PFSK-1 (cell line): Measurements from ENCODE around the gene ANO10.

Source experiments
- FOXP2 ChIP-seq: optimal IDR thresholded peaks from 2 replicates; pipeline ENCODE3; 2011; ENCODE audit warnings: borderline replicate concordance, control low read depth, inconsistent platforms; ENCODE audit not compliant: insufficient read depth; ENCODE audit errors: extremely low read length, extremely low read depth
- POLR2AphosphoS5 ChIP-seq: IDR thresholded peaks from 2 replicates; pipeline ENCODE4 v1.6.1; 2012; ENCODE audit warnings: low read depth, mild to moderate bottlenecking, control low read depth, low read length, moderate library complexity
- REST ChIP-seq, 2 experiments: IDR thresholded peaks; 2 replicates each; pipeline versions ENCODE4 v1.6.1 to v1.8.0; 2011 to 2012; ENCODE audit warnings: low read depth in 2 of 2, low read length in 2 of 2, control low read depth in 1 of 2, inconsistent platforms in 1 of 2, mild to moderate bottlenecking in 1 of 2, moderate library complexity in 1 of 2; ENCODE audit not compliant: insufficient read depth in 1 of 2
- SIN3A ChIP-seq: IDR thresholded peaks from 2 replicates; pipeline ENCODE4 v1.6.1; 2012; ENCODE audit warnings: mild to moderate bottlenecking, low read length, moderate library complexity, borderline replicate concordance; ENCODE audit not compliant: insufficient read depth
- TAF1 ChIP-seq: IDR thresholded peaks from 2 replicates; pipeline ENCODE4 v1.6.1; 2012; ENCODE audit warnings: low read length, control low read depth, borderline replicate concordance; ENCODE audit not compliant: insufficient read depth

DNA sequence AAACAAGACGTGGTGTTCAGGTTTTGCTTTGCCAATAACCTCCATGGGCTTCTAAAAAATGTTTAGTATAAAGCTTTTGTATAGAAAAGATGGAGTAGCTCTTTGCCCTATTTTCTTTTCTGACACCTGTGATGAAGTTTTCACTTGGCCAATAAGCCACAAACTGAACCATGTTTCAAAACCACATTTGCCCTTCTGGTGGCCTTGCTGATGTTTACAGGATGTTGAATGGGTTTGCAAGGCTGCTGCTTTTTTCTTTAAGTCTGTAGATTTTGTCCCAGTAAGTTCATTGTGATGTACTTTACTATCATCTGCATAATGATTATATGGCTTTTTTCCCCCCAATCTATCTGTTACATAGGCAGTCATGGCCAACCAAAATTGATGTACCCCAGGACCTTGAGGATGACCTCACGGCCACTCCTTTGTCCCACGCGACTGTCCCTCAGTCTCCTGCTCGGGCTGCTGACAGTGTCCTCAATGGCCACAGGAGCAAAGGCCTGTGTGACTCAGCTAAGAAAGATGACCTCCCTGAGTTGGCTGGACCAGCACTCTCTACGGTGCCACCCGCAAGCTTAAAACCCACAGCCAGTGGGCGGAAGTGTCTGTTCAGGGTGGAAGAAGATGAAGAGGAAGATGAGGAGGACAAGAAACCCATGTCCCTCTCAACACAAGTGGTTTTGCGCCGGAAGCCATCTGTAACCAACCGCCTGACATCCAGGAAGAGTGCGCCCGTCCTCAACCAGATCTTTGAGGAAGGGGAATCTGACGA lies 274.6 kb downstream of the ANO10 start:
- TF ChIP-seq POLR2AphosphoS5 (no peak), FOXP2 (no peak), REST (IDR thresholded peaks at IDR 0.05; ENCODE audit: insufficient read depth in 1 of 2, low read depth in 2 of 2, low read length in 2 of 2) (no peak), TAF1 (no peak), SIN3A (no peak)
